IMR-90 (cell line): ENCODE results near the gene CAMTA1. TPM values are rescaled to one million over a fixed set of nuclear protein-coding genes. Genes with fewer than 3 reads are reported as not detected.

Source experiments
- ATAC-seq: fragments of 200-7000 bp; cut with Tn5 transposase; 2 replicates; pipeline ENCODE4 v1.9.1; 2020; ENCODE audit warnings: low read depth, mild to moderate bottlenecking, moderate library complexity
- BruUV-seq: library from RNA; stranded (reverse); fragments of 400-500 nt; replicated peaks from 2 replicates; lab custom pipeline; 2021; lab: Mats Ljungman, UMichigan
- CTCF ChIA-PET: fragments of 300-600 bp; formaldehyde crosslinking; extraction: SDS; loops from one replicate; lab custom pipeline; 2021; ENCODE audit warnings: antibody characterized with exemption; lab: Yijun Ruan, JAX
- POLR2A ChIA-PET: fragments of 300-600 bp; sonication (Branson Sonifier 250); formaldehyde crosslinking; loops from one replicate; lab custom pipeline; 2022; ENCODE audit warnings: antibody characterized with exemption; ENCODE audit not compliant: unreplicated experiment; lab: Charles Lee
- DNase-seq: peaks from one replicate; pipeline ENCODE4 v3.0.0; 2013
- H2AFZ ChIP-seq: replicated peaks from 2 replicates; pipeline ENCODE3; 2013; ENCODE audit warnings: low read length, mild to moderate bottlenecking; ENCODE audit not compliant: poor library complexity
- H2AK5ac ChIP-seq: 2 replicates; pipeline ENCODE4 v1.6.1; 2013; ENCODE audit warnings: low read depth, low read length, inconsistent platforms
- H2AK9ac ChIP-seq: replicated peaks from 2 replicates; pipeline ENCODE3; 2013; ENCODE audit warnings: mild to moderate bottlenecking, low read depth, low read length, moderate library complexity; ENCODE audit not compliant: poor library complexity
- H2BK120ac ChIP-seq: 2 replicates; pipeline ENCODE4 v1.6.1; 2013; ENCODE audit warnings: low read depth, low read length, inconsistent platforms
- H2BK15ac ChIP-seq: 3 replicates; pipeline ENCODE4 v1.6.1; 2013; ENCODE audit warnings: low read depth, low read length, inconsistent platforms
- H2BK20ac ChIP-seq: 2 replicates; pipeline ENCODE4 v1.6.1; 2013; ENCODE audit warnings: low read depth, mild to moderate bottlenecking, inconsistent platforms, low read length, moderate library complexity
- H2BK5ac ChIP-seq: 2 replicates; pipeline ENCODE4 v1.6.1; 2013; ENCODE audit warnings: mild to moderate bottlenecking, low read depth, low read length, inconsistent platforms; ENCODE audit not compliant: poor library complexity, severe bottlenecking
- H3K14ac ChIP-seq: replicated peaks from 2 replicates; pipeline ENCODE4 v1.6.1; 2013; ENCODE audit warnings: low read depth, low read length, inconsistent platforms
- H3K18ac ChIP-seq: 2 replicates; pipeline ENCODE4 v1.6.1; 2013; ENCODE audit warnings: low read depth, low read length, control low read depth
- H3K23ac ChIP-seq: 2 replicates; pipeline ENCODE4 v1.6.1; 2013; ENCODE audit warnings: low read depth, low read length, inconsistent platforms
- H3K27ac ChIP-seq: 2 replicates; pipeline ENCODE4 v1.5.1; 2013; ENCODE audit warnings: mild to moderate bottlenecking, control low read depth, low read length; ENCODE audit not compliant: insufficient read depth
- H3K27me3 ChIP-seq: 2 replicates; pipeline ENCODE4 v1.6.1; 2013; ENCODE audit warnings: low read length; ENCODE audit not compliant: control insufficient read depth, insufficient read depth
- H3K36me3 ChIP-seq: 2 replicates; pipeline ENCODE4 v1.6.1; 2013; ENCODE audit warnings: low read length, mixed read lengths; ENCODE audit not compliant: control insufficient read depth, insufficient read depth
- H3K4ac ChIP-seq: 2 replicates; pipeline ENCODE4 v1.6.1; 2013; ENCODE audit warnings: low read depth, low read length, inconsistent platforms
- H3K4me1 ChIP-seq: 2 replicates; pipeline ENCODE4 v1.6.1; 2013; ENCODE audit warnings: low read length, mixed read lengths; ENCODE audit not compliant: control insufficient read depth, insufficient read depth
- H3K4me2 ChIP-seq: 2 replicates; pipeline ENCODE4 v1.6.1; 2013; ENCODE audit warnings: low read depth, mild to moderate bottlenecking, control low read depth, low read length, moderate library complexity
- H3K4me3 ChIP-seq: 2 replicates; pipeline ENCODE4 v1.5.1; 2013; ENCODE audit warnings: low read depth, mild to moderate bottlenecking, control low read depth, low read length, moderate library complexity; ENCODE audit not compliant: insufficient read depth
- H3K56ac ChIP-seq: 2 replicates; pipeline ENCODE4 v1.6.1; 2013; ENCODE audit warnings: low read length, inconsistent platforms; ENCODE audit not compliant: insufficient read depth; ENCODE audit errors: extremely low read depth
- H3K79me1 ChIP-seq, 2 experiments: 2 replicates each; pipeline ENCODE4 v1.6.1; 2013; ENCODE audit warnings: low read length in 2 of 2, inconsistent platforms in 1 of 2, low read depth in 1 of 2
- H3K9ac ChIP-seq: 2 replicates; pipeline ENCODE4 v1.6.1; 2013; ENCODE audit warnings: low read depth, low read length, control low read depth
- H3K9me1 ChIP-seq: 2 replicates; pipeline ENCODE4 v1.6.1; 2013; ENCODE audit warnings: low read length, inconsistent platforms; ENCODE audit not compliant: insufficient read depth
- H3K9me3 ChIP-seq: 2 replicates; pipeline ENCODE4 v1.6.1; 2013; ENCODE audit warnings: low read length; ENCODE audit not compliant: control insufficient read depth, insufficient read depth
- H4K20me1 ChIP-seq: 2 replicates; pipeline ENCODE4 v1.6.1; 2013; ENCODE audit warnings: low read length, inconsistent platforms; ENCODE audit not compliant: insufficient read depth
- H4K5ac ChIP-seq: 2 replicates; pipeline ENCODE4 v1.6.1; 2013; ENCODE audit warnings: mild to moderate bottlenecking, low read depth, low read length, control low read depth
- H4K8ac ChIP-seq, 2 experiments: 2 replicates each; pipeline ENCODE4 v1.6.1; 2013; ENCODE audit warnings: low read depth in 2 of 2, low read length in 2 of 2, control low read depth in 1 of 2, inconsistent platforms in 1 of 2
- H4K91ac ChIP-seq: 2 replicates; pipeline ENCODE4 v1.6.1; 2013; ENCODE audit warnings: low read depth, low read length, inconsistent platforms; ENCODE audit not compliant: insufficient read depth
- BHLHE40 ChIP-seq: fragments of 150-350 bp; IDR thresholded peaks from 2 replicates; pipeline ENCODE4 v1.6.1; 2016; ENCODE audit warnings: mild to moderate bottlenecking, low read depth, low read length
- MAFK ChIP-seq: IDR thresholded peaks from 2 replicates; pipeline ENCODE4 v1.6.1; 2012; ENCODE audit warnings: low read depth, low read length, improper control_type of control experiment
- WGBS, 2 experiments: methylation state at CpG; one replicate each; pipeline versions ENCODE4 v1.1.5 to v1.1.7; 2013; ENCODE audit warnings: missing lambda C conversion rate in 2 of 2; ENCODE audit not compliant: insufficient read length in 1 of 2; ENCODE audit errors: extremely low coverage in 2 of 2; 5-methylcytosine and 5-hydroxymethylcytosine counted together
- dilution Hi-C: fragments of 300-500 bp; cut with HindIII; formaldehyde crosslinking; loops from one replicate; pipeline ENCODE4 v1.14.3; 2018; ENCODE audit warnings: low sequenced_read_pairs; ENCODE audit not compliant: unreplicated experiment
- in situ Hi-C: fragments of 300-500 bp; cut with MboI; formaldehyde crosslinking; loops from 3 replicates; pipeline ENCODE4 v1.14.3; 2019; ENCODE audit warnings: low sequenced_read_pairs, inconsistent platforms, mixed read lengths
- intact Hi-C: fragments of 100-400 bp; cut with micrococcal nuclease; formaldehyde crosslinking; loops from 2 replicates; pipeline ENCODE4 v1.10.0; 2022
- polyA plus RNA-seq, 3 experiments: library from polyadenylated mRNA; depleted of rRNA; stranded (reverse); fragments of >200 nt; gene quantifications; 2 replicates each; pipeline ENCODE4 v1.2.3, GENCODE V29; 2012; ENCODE audit warnings: low replicate concordance in 1 of 3
- total RNA-seq: library from RNA; depleted of rRNA; stranded (reverse); fragments of >200 nt; gene quantifications from 2 replicates; pipeline ENCODE4 v1.2.3, GENCODE V29; 2012
- TF ChIP-seq, protein P1 (sequence below): conservative IDR thresholded peaks from 2 replicates; pipeline ENCODE4 v1.5.1; 2012; ENCODE audit warnings: mild to moderate bottlenecking, low read depth, low read length, improper control_type of control experiment

CAMTA1 gene
- total and polyA plus RNA-seq, 2 of the 4 experiments (the other 2 are of a cell fraction) = 35.5 to 74.3 TPM

DNA sequence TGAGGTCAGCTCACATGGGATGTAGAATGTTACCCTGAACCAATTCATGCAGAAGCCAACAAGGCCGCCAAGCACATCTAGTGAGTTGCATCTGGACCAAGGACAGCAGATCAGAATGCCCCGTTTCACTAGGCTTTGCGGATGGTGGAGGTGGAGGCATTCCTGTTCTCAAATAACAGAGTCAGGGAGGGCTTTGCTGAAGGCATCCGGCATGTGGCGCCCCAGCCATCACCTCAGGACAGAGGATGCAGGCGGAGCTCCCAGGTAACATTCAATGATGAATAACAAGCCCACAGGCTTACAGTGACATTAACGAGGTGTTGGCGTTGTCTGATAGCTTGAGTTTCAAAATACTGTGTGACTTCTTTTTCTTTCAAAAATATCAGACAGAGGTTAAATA is 476.2 kb downstream of the CAMTA1 start:
- no peak overlapping the region for H3K23ac ChIP-seq
- no peak overlapping the region for H3K4me2 ChIP-seq
- H3K4me1 ChIP-seq = peaks cover 16% of the 10 kb centered on the region
- H3K56ac ChIP-seq = no peak overlapping the region
- TF ChIP-seq, protein P1, sequence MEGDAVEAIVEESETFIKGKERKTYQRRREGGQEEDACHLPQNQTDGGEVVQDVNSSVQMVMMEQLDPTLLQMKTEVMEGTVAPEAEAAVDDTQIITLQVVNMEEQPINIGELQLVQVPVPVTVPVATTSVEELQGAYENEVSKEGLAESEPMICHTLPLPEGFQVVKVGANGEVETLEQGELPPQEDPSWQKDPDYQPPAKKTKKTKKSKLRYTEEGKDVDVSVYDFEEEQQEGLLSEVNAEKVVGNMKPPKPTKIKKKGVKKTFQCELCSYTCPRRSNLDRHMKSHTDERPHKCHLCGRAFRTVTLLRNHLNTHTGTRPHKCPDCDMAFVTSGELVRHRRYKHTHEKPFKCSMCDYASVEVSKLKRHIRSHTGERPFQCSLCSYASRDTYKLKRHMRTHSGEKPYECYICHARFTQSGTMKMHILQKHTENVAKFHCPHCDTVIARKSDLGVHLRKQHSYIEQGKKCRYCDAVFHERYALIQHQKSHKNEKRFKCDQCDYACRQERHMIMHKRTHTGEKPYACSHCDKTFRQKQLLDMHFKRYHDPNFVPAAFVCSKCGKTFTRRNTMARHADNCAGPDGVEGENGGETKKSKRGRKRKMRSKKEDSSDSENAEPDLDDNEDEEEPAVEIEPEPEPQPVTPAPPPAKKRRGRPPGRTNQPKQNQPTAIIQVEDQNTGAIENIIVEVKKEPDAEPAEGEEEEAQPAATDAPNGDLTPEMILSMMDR = no peak
- no peak for TF ChIP-seq MAFK
- no peak for TF ChIP-seq BHLHE40
- H2BK15ac ChIP-seq = no peak overlapping the region
- no peaks in the 10 kb centered on the region for H3K79me1 ChIP-seq
- H2AFZ ChIP-seq = no peak overlapping the region
- no peak for ATAC-seq
- ChIA-PET POLR2A (no interaction called here), CTCF (no interaction called here)
- no peak for DNase-seq
- dilution Hi-C loops (no loop called here), in situ Hi-C loops (no loop called here), intact Hi-C loops (no loop called here)
- no peak overlapping the region for H4K8ac ChIP-seq
- no peak overlapping the region for H2BK120ac ChIP-seq
- no peak overlapping the region for H2AK9ac ChIP-seq
- no peak overlapping the region for H2AK5ac ChIP-seq
- no peak overlapping the region for H3K9ac ChIP-seq
- no peak overlapping the region for H2BK5ac ChIP-seq
- no peak overlapping the region for H4K91ac ChIP-seq
- BruUV-seq = no TSS peak
- no peak overlapping the region for H4K5ac ChIP-seq
- H3K9me3 ChIP-seq = no peaks in the 10 kb centered on the region
- H3K14ac ChIP-seq = no peak overlapping the region
- H2BK20ac ChIP-seq = no peak overlapping the region
- peaks cover 13% of the 10 kb centered on the region for H3K9me1 ChIP-seq
- H3K4ac ChIP-seq = no peak overlapping the region
- no peak overlapping the region for H3K27ac ChIP-seq
- H3K18ac ChIP-seq = no peak overlapping the region
- no peaks in the 10 kb centered on the region for H3K27me3 ChIP-seq
- H3K4me3 ChIP-seq = no peak overlapping the region
- WGBS, 2 experiments = 100% methylated on average over 1 of the region's 8 CpGs; no CpG with 5 or more reads in 1 of the 2 experiments
- H3K36me3 ChIP-seq = no peaks in the 10 kb centered on the region
- no peaks in the 10 kb centered on the region for H4K20me1 ChIP-seq
